ENCODE measurements around the gene CACNA1I.

Gene CACNA1I

GRCh38 chr22:39674536-39674935, 104.0 kb downstream of the CACNA1I start:
- TF ChIP-seq, protein P1, sequence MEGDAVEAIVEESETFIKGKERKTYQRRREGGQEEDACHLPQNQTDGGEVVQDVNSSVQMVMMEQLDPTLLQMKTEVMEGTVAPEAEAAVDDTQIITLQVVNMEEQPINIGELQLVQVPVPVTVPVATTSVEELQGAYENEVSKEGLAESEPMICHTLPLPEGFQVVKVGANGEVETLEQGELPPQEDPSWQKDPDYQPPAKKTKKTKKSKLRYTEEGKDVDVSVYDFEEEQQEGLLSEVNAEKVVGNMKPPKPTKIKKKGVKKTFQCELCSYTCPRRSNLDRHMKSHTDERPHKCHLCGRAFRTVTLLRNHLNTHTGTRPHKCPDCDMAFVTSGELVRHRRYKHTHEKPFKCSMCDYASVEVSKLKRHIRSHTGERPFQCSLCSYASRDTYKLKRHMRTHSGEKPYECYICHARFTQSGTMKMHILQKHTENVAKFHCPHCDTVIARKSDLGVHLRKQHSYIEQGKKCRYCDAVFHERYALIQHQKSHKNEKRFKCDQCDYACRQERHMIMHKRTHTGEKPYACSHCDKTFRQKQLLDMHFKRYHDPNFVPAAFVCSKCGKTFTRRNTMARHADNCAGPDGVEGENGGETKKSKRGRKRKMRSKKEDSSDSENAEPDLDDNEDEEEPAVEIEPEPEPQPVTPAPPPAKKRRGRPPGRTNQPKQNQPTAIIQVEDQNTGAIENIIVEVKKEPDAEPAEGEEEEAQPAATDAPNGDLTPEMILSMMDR (IDR thresholded peaks at IDR 0.05; ENCODE audit: insufficient read depth, missing control alignments): no peak
- no peak for DNase-seq (ENCODE audit: insufficient read length, low spot score)
- no peak for FAIRE-seq

DNA sequence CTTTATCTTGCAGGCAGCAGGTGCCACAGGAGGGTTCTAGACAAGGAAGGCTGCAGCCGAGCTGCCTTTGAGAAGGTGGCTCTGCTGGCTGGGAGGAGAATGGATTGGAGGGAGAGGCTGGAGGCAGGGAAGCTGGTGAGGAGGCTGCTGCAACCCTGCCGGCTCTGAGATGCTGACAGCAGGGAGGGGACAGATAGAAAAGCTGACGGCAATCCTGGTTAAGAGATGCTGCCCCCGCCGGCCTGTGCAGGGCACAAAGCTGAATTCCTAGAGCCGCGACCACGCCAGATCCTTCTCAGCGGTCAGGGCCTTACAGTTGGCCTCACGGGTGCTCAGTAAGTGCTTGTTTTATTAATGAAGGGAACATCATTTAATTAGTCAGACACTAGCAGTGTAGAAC, 105.4 kb downstream of the CACNA1I start:
- TF ChIP-seq, protein P1 (IDR thresholded peaks at IDR 0.05; ENCODE audit: insufficient read depth, missing control alignments): no peak
- DNase-seq (ENCODE audit: insufficient read length, low spot score): no peak
- no peak for FAIRE-seq

GRCh38 chr22:39677967-39678366, 107.4 kb downstream of the CACNA1I start:
- no peak for FAIRE-seq
- no peak for DNase-seq (ENCODE audit: insufficient read length, low spot score)
- TF ChIP-seq, protein P1 (IDR thresholded peaks at IDR 0.05; ENCODE audit: insufficient read depth, missing control alignments): no peak

DNA sequence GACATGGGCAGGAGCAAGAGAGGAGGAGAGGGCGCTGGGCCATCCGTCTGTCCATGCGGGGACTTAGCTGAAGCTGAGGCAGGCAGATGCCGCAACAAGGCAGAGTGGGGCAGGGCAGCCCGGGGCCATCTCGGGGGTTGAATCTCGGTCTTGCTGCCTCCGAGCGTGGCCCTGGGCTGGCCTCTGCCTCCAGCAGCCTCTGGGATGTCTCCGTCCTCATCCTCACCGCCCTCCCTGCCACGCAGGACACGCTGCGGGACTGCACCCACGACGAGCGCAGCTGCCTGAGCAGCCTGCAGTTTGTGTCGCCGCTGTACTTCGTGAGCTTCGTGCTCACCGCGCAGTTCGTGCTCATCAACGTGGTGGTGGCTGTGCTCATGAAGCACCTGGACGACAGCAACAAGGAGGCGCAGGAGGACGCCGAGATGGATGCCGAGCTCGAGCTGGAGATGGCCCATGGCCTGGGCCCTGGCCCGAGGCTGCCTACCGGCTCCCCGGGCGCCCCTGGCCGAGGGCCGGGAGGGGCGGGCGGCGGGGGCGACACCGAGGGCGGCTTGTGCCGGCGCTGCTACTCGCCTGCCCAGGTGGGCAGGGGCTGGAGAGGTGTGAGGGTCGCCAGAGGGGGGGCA, 108.4 kb downstream of the CACNA1I start:
- FAIRE-seq: no peak
- TF ChIP-seq, protein P1 (IDR thresholded peaks at IDR 0.05; ENCODE audit: insufficient read depth, missing control alignments): no peak

DNA sequence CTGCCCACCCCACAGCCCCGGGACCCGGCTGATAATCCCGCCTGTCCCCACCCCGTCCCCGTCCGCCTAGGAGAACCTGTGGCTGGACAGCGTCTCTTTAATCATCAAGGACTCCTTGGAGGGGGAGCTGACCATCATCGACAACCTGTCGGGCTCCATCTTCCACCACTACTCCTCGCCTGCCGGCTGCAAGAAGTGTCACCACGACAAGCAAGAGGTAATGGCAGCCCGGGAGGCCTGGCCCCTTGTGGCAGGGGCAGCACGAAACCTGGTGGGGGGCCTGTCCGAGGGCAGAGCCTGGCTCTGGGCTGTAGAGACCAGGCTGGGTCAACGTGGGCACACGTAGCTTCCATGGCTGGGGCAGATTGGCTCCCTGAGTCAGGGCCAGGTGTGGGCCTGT, 109.1 kb downstream of the CACNA1I start:
- DNase-seq (ENCODE audit: insufficient read length, low spot score) (no peak), FAIRE-seq (no peak)
- TF ChIP-seq, protein P1 (IDR thresholded peaks at IDR 0.05; ENCODE audit: insufficient read depth, missing control alignments): no peak

More for the DNA sequence above, 108.4 kb downstream of the CACNA1I start:
- DNase-seq (ENCODE audit: insufficient read length, low spot score): no peak

GRCh38 chr22:39680486-39680885, 109.9 kb downstream of the CACNA1I start:
- DNase-seq (ENCODE audit: insufficient read length, low spot score) (no peak), FAIRE-seq (no peak)
- TF ChIP-seq, protein P1 (IDR thresholded peaks at IDR 0.05; ENCODE audit: insufficient read depth, missing control alignments): no peak

DNA sequence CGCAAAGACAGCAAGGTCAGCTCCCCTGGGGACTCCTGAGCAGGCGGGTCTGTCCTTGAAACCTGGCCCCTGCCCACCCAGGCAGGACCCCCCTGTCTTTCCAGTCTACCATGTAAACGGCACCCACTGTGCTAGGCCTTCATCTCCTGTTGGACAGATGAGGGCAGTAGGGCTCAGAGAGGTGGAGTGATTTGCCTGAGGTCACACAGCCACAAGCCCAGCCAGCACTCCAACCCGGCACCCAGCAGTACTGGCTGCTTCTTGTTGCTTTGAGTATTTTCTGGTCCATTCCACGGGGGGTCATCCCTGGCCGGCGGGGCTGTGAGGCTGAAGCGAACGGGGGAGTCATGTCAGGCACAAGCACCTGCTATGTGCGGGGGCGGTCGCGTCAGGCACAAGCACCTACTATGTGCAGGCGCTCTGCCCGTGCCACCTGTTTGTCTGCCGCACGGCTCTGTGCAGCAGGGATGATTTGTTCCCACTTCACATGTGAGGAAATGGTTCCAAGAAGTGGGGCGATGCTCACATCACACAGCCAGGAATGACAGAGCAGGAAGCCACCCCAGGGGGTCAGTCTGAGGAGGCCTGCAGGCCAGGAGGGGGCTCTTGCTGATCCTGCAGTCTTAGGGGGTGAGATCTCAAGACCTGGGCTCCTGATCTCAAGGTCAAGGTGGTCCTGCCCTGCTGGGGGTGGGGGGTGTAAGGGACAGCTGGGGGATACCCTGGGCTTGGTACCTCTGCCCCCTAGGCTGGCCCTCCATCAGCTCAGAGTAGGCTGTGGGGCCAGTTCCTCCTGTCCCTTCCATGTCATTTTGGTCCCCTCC, 110.7 kb downstream of the CACNA1I start:
- TF ChIP-seq, protein P1 (IDR thresholded peaks at IDR 0.05; ENCODE audit: insufficient read depth, missing control alignments): no peak
- DNase-seq (ENCODE audit: insufficient read length, low spot score): no peak
- no peak for FAIRE-seq

All from D721Med (cell line).